ENCODE results near the gene TPM1.

DNA sequence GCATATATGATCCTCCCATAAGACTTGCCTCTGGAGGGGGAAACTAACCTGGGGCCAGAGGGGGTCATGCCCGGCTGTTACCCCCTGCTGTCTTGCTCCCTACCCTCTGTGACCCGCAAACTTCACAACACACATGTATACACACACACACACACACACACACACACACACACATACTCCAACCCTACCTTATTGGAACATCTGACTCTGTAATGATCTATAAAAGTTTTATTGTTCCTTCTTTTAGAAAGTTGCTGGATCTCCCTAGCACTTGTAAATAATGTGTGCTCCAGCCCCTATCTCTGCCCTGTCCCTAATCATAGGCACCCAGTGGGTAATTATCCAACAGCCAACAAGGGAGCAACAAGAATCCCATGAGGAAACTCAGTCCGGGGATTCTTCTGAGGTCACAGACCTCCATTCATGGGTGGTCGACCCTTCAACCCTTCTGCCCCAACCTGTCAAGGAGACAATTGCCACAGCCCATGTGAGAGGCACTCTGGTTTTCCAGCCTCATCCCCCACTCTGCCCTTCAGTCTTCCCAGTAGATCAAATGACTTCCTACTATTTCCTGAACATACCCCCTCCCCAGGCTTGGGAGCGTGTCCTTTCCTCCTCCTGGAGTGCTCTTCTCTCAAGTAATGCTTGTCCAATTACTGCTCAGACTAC is 14.0 kb upstream of the TPM1 start:
- TF ChIP-seq, protein P1, sequence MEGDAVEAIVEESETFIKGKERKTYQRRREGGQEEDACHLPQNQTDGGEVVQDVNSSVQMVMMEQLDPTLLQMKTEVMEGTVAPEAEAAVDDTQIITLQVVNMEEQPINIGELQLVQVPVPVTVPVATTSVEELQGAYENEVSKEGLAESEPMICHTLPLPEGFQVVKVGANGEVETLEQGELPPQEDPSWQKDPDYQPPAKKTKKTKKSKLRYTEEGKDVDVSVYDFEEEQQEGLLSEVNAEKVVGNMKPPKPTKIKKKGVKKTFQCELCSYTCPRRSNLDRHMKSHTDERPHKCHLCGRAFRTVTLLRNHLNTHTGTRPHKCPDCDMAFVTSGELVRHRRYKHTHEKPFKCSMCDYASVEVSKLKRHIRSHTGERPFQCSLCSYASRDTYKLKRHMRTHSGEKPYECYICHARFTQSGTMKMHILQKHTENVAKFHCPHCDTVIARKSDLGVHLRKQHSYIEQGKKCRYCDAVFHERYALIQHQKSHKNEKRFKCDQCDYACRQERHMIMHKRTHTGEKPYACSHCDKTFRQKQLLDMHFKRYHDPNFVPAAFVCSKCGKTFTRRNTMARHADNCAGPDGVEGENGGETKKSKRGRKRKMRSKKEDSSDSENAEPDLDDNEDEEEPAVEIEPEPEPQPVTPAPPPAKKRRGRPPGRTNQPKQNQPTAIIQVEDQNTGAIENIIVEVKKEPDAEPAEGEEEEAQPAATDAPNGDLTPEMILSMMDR (conservative IDR thresholded peaks at IDR 0.05) = no peak
- TF ChIP-seq EZH2 (IDR thresholded peaks at IDR 0.05; ENCODE audit: low read depth) = no peak

Measured in PC-9 (cell line).